Measurements from ENCODE around the gene RSPO3.
"Not testable (repeated sequence)": the region's sequence is repeated elsewhere in the genome, so short reads cannot be mapped to it uniquely, and the experiment has no call there.

GRCh38 chr6:127233819-127234218 lies 115.3 kb downstream of the RSPO3 start:
- TF ChIP-seq EZH2 (IDR thresholded peaks at IDR 0.05; ENCODE audit: borderline replicate concordance, low read length); CTCF (IDR thresholded peaks at IDR 0.05; ENCODE audit: low read length): not testable (repeated sequence)
